HepG2 (cell line): ENCODE results near the gene SIRT7. TPM values are rescaled to one million over a fixed set of nuclear protein-coding genes. Genes with fewer than 3 reads are reported as not detected.

Experiments used
- FOXP1 ChIP-seq, 2 experiments: fragments of 450-650 bp in 1 of 2; IDR thresholded peaks; 2 replicates each; pipeline ENCODE4 v1.6.1; 2017 to 2018; ENCODE audit warnings: antibody characterized with exemption in 1 of 2
- HNF4A ChIP-seq: sonication (generic); formaldehyde crosslinking; IDR thresholded peaks from 2 replicates; pipeline ENCODE4 v1.4.0; 2020; ENCODE audit warnings: missing genetic modification reagents
- HOXA5 ChIP-seq: sonication (generic); formaldehyde crosslinking; IDR thresholded peaks from 2 replicates; pipeline ENCODE4 v1.4.0; 2020; ENCODE audit warnings: missing genetic modification reagents
- ZNF124 ChIP-seq: sonication (generic); formaldehyde crosslinking; IDR thresholded peaks from 2 replicates; pipeline ENCODE4 v1.4.0; 2020; ENCODE audit warnings: missing genetic modification reagents
- ZNF367 ChIP-seq: sonication (generic); formaldehyde crosslinking; IDR thresholded peaks from 2 replicates; pipeline ENCODE4 v1.4.0; 2020; ENCODE audit warnings: missing genetic modification reagents, borderline replicate concordance
- ZNF598 ChIP-seq: sonication (generic); formaldehyde crosslinking; IDR thresholded peaks from 2 replicates; pipeline ENCODE4 v1.5.1; 2020; ENCODE audit warnings: mild to moderate bottlenecking, missing genetic modification reagents, borderline replicate concordance
- polyA plus RNA-seq, 8 experiments: library from polyadenylated mRNA; depleted of rRNA in 3 of 8; stranded (reverse) in 7 of 8; unstranded in 1 of 8; fragments of >200 nt; fragmentation: Illumina TruSeq in 4 of 8; extraction: Trizol in 4 of 8; gene quantifications; 2 replicates each; pipeline versions ENCODE4 v1.2.1 to v1.2.3, GENCODE V29; 2011 to 2016; ENCODE audit warnings: low read depth in 4 of 8, missing spikeins in 1 of 8, mixed read lengths in 1 of 8; ENCODE audit not compliant: insufficient read depth in 1 of 8
- total RNA-seq, 5 experiments: library from RNA; depleted of rRNA; stranded (reverse); fragments of >200 nt; fragmentation: Illumina TruSeq; extraction: Trizol; gene quantifications; 2 replicates each; pipeline ENCODE4 v1.2.3, GENCODE V29; 2016; ENCODE audit warnings: low read depth in 1 of 5
- TF ChIP-seq, protein P1 (sequence below): IDR thresholded peaks from 2 replicates; pipeline ENCODE4 v1.6.1; 2016; ENCODE audit warnings: low read depth, control low read depth
- TF ChIP-seq, protein P2 (sequence below): sonication (generic); formaldehyde crosslinking; IDR thresholded peaks from 2 replicates; pipeline ENCODE4 v1.4.0; 2020; ENCODE audit warnings: missing genetic modification reagents
- TF ChIP-seq, protein P3 (sequence below): sonication (generic); formaldehyde crosslinking; IDR thresholded peaks from 2 replicates; pipeline ENCODE4 v1.4.0; 2020; ENCODE audit warnings: missing genetic modification reagents, borderline replicate concordance
- TF ChIP-seq, protein P4 (sequence below): sonication (generic); formaldehyde crosslinking; IDR thresholded peaks from 2 replicates; pipeline ENCODE4 v1.5.0; 2020; ENCODE audit warnings: mild to moderate bottlenecking, missing genetic modification reagents
- TF ChIP-seq, protein P5 (sequence below): sonication (generic); formaldehyde crosslinking; IDR thresholded peaks from 2 replicates; pipeline ENCODE4 v1.4.0; 2020; ENCODE audit warnings: missing genetic modification reagents, borderline replicate concordance
- TF ChIP-seq, protein P6 (sequence below): sonication (generic); formaldehyde crosslinking; IDR thresholded peaks from 2 replicates; pipeline ENCODE4 v1.8.0; 2022; ENCODE audit warnings: mild to moderate bottlenecking, missing genetic modification reagents; ENCODE audit not compliant: insufficient replicate concordance

Gene SIRT7
- total and polyA plus RNA-seq, 2 of the 13 experiments (the other 11 are each of a cell fraction or from before 2014, with no cell fraction given), result 8.3 to 24.8 TPM

DNA sequence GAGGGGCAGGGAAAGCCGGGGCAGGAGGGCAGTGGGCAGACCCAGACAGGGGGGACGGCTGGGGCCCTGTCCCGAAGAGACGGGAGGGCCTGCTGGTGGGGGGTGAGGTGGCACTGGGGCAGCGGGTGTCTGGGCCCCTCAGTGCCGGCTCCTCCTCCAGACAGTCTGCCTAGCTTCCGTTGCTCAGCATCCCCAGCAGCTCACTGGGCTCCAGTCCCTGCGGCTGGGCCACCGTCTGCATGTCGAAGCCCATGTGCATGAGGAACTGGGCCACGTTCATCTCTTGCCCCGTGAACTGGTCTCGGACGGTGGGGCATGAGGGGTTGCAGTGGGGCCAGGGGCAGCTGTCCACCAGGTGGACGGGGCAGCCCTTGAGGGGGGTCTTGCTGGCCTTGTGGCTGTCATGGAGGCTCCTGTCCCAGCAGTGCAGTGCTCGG is 34.8 kb upstream of the SIRT7 start (continued):
- TF ChIP-seq, protein P1, sequence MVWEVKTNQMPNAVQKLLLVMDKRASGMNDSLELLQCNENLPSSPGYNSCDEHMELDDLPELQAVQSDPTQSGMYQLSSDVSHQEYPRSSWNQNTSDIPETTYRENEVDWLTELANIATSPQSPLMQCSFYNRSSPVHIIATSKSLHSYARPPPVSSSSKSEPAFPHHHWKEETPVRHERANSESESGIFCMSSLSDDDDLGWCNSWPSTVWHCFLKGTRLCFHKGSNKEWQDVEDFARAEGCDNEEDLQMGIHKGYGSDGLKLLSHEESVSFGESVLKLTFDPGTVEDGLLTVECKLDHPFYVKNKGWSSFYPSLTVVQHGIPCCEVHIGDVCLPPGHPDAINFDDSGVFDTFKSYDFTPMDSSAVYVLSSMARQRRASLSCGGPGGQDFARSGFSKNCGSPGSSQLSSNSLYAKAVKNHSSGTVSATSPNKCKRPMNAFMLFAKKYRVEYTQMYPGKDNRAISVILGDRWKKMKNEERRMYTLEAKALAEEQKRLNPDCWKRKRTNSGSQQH (CRISPR knock-in tag), result no peak
- TF ChIP-seq HOXA5 (CRISPR knock-in tag) (peak; percentile 47; the same call in 1 of the 2 replicates), FOXP1 (IDR thresholded peaks at IDR 0.05) (no peak), FOXP1 (CRISPR knock-in tag; IDR thresholded peaks at IDR 0.05) (no peak), ZNF598 (no peak), ZNF367 (CRISPR knock-in tag) (no peak), HNF4A (no peak), ZNF124 (CRISPR knock-in tag) (no peak)
- TF ChIP-seq, protein P2, sequence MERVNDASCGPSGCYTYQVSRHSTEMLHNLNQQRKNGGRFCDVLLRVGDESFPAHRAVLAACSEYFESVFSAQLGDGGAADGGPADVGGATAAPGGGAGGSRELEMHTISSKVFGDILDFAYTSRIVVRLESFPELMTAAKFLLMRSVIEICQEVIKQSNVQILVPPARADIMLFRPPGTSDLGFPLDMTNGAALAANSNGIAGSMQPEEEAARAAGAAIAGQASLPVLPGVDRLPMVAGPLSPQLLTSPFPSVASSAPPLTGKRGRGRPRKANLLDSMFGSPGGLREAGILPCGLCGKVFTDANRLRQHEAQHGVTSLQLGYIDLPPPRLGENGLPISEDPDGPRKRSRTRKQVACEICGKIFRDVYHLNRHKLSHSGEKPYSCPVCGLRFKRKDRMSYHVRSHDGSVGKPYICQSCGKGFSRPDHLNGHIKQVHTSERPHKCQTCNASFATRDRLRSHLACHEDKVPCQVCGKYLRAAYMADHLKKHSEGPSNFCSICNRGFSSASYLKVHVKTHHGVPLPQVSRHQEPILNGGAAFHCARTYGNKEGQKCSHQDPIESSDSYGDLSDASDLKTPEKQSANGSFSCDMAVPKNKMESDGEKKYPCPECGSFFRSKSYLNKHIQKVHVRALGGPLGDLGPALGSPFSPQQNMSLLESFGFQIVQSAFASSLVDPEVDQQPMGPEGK, result no peak; the same call in 1 of the 2 replicates
- TF ChIP-seq, protein P3, sequence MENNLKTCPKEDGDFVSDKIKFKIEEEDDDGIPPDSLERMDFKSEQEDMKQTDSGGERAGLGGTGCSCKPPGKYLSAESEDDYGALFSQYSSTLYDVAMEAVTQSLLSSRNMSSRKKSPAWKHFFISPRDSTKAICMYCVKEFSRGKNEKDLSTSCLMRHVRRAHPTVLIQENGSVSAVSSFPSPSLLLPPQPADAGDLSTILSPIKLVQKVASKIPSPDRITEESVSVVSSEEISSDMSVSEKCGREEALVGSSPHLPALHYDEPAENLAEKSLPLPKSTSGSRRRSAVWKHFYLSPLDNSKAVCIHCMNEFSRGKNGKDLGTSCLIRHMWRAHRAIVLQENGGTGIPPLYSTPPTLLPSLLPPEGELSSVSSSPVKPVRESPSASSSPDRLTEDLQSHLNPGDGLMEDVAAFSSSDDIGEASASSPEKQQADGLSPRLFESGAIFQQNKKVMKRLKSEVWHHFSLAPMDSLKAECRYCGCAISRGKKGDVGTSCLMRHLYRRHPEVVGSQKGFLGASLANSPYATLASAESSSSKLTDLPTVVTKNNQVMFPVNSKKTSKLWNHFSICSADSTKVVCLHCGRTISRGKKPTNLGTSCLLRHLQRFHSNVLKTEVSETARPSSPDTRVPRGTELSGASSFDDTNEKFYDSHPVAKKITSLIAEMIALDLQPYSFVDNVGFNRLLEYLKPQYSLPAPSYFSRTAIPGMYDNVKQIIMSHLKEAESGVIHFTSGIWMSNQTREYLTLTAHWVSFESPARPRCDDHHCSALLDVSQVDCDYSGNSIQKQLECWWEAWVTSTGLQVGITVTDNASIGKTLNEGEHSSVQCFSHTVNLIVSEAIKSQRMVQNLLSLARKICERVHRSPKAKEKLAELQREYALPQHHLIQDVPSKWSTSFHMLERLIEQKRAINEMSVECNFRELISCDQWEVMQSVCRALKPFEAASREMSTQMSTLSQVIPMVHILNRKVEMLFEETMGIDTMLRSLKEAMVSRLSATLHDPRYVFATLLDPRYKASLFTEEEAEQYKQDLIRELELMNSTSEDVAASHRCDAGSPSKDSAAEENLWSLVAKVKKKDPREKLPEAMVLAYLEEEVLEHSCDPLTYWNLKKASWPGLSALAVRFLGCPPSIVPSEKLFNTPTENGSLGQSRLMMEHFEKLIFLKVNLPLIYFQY (CRISPR knock-in tag), result no peak
- TF ChIP-seq, protein P4, sequence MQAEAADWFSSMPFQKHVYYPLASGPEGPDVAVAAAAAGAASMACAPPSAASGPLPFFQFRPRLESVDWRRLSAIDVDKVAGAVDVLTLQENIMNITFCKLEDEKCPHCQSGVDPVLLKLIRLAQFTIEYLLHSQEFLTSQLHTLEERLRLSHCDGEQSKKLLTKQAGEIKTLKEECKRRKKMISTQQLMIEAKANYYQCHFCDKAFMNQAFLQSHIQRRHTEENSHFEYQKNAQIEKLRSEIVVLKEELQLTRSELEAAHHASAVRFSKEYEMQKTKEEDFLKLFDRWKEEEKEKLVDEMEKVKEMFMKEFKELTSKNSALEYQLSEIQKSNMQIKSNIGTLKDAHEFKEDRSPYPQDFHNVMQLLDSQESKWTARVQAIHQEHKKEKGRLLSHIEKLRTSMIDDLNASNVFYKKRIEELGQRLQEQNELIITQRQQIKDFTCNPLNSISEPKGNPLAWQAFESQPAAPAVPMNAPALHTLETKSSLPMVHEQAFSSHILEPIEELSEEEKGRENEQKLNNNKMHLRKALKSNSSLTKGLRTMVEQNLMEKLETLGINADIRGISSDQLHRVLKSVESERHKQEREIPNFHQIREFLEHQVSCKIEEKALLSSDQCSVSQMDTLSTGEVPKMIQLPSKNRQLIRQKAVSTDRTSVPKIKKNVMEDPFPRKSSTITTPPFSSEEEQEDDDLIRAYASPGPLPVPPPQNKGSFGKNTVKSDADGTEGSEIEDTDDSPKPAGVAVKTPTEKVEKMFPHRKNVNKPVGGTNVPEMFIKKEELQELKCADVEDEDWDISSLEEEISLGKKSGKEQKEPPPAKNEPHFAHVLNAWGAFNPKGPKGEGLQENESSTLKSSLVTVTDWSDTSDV (CRISPR knock-in tag), result 0 out of 2 replicates have a peak, but pooled peaks have one; percentile 25
- TF ChIP-seq, protein P5, sequence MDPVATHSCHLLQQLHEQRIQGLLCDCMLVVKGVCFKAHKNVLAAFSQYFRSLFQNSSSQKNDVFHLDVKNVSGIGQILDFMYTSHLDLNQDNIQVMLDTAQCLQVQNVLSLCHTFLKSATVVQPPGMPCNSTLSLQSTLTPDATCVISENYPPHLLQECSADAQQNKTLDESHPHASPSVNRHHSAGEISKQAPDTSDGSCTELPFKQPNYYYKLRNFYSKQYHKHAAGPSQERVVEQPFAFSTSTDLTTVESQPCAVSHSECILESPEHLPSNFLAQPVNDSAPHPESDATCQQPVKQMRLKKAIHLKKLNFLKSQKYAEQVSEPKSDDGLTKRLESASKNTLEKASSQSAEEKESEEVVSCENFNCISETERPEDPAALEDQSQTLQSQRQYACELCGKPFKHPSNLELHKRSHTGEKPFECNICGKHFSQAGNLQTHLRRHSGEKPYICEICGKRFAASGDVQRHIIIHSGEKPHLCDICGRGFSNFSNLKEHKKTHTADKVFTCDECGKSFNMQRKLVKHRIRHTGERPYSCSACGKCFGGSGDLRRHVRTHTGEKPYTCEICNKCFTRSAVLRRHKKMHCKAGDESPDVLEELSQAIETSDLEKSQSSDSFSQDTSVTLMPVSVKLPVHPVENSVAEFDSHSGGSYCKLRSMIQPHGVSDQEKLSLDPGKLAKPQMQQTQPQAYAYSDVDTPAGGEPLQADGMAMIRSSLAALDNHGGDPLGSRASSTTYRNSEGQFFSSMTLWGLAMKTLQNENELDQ, result no peak
- TF ChIP-seq, protein P6, sequence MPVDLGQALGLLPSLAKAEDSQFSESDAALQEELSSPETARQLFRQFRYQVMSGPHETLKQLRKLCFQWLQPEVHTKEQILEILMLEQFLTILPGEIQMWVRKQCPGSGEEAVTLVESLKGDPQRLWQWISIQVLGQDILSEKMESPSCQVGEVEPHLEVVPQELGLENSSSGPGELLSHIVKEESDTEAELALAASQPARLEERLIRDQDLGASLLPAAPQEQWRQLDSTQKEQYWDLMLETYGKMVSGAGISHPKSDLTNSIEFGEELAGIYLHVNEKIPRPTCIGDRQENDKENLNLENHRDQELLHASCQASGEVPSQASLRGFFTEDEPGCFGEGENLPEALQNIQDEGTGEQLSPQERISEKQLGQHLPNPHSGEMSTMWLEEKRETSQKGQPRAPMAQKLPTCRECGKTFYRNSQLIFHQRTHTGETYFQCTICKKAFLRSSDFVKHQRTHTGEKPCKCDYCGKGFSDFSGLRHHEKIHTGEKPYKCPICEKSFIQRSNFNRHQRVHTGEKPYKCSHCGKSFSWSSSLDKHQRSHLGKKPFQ (CRISPR knock-in tag), result no peak
